GM23248 (cell line): ENCODE results near the gene DOK4. TPM values are rescaled to one million over a fixed set of nuclear protein-coding genes. Genes with fewer than 3 reads are reported as not detected.

Experiments
- DNase-seq: peaks from one replicate; pipeline ENCODE4 v3.0.0-alpha.2; 2015
- H2AFZ ChIP-seq: fragments of 200-600 bp; sonication (generic); 2 replicates; pipeline ENCODE4 v1.6.1; 2016; ENCODE audit warnings: antibody characterized with exemption
- H3F3A ChIP-seq: fragments of 200-600 bp; sonication (generic); 2 replicates; pipeline ENCODE4 v1.6.1; 2016; ENCODE audit warnings: mild to moderate bottlenecking, antibody characterized with exemption, mixed run types; ENCODE audit not compliant: insufficient read depth
- H3K27ac ChIP-seq: fragments of 200-600 bp; sonication (generic); 2 replicates; pipeline ENCODE4 v1.5.1; 2016; ENCODE audit warnings: mild to moderate bottlenecking
- H3K27me3 ChIP-seq: fragments of 200-600 bp; sonication (generic); replicated peaks from 2 replicates; pipeline ENCODE4 v1.6.1; 2016; ENCODE audit warnings: mild to moderate bottlenecking; ENCODE audit not compliant: insufficient read depth
- H3K36me3 ChIP-seq: fragments of 200-600 bp; sonication (generic); 2 replicates; pipeline ENCODE4 v1.6.1; 2016; ENCODE audit warnings: low read depth, mild to moderate bottlenecking
- H3K4me1 ChIP-seq: fragments of 200-600 bp; sonication (generic); 2 replicates; pipeline ENCODE4 v1.6.1; 2016; ENCODE audit warnings: mild to moderate bottlenecking; ENCODE audit not compliant: insufficient read depth
- H3K4me2 ChIP-seq: fragments of 200-600 bp; sonication (generic); one replicate; pipeline ENCODE4 v1.6.1; 2016; ENCODE audit warnings: mild to moderate bottlenecking; ENCODE audit not compliant: unreplicated experiment
- H3K4me3 ChIP-seq: fragments of 200-600 bp; sonication (generic); 2 replicates; pipeline ENCODE4 v1.5.1; 2016; ENCODE audit warnings: mild to moderate bottlenecking
- H3K79me2 ChIP-seq: fragments of 200-600 bp; sonication (generic); 2 replicates; pipeline ENCODE4 v1.6.1; 2016; ENCODE audit warnings: mild to moderate bottlenecking; ENCODE audit not compliant: insufficient read depth
- H3K9ac ChIP-seq: fragments of 200-600 bp; sonication (generic); 2 replicates; pipeline ENCODE4 v1.6.1; 2016; ENCODE audit warnings: mild to moderate bottlenecking
- H3K9me2 ChIP-seq: fragments of 200-600 bp; sonication (generic); 2 replicates; pipeline ENCODE4 v1.6.1; 2016; ENCODE audit warnings: mixed run types, mild to moderate bottlenecking, moderate library complexity; ENCODE audit not compliant: insufficient read depth
- H3K9me3 ChIP-seq: fragments of 200-600 bp; sonication (generic); one replicate; pipeline ENCODE4 v1.6.1; 2017; ENCODE audit warnings: low read depth
- H4K20me1 ChIP-seq: fragments of 200-600 bp; sonication (generic); 2 replicates; pipeline ENCODE4 v1.6.0; 2016; ENCODE audit not compliant: insufficient read depth
- EZH2 ChIP-seq: fragments of 200-600 bp; sonication (generic); IDR thresholded peaks from 2 replicates; pipeline ENCODE4 v1.6.1; 2018; ENCODE audit warnings: antibody characterized with exemption, mild to moderate bottlenecking; ENCODE audit not compliant: insufficient read depth, poor library complexity, severe bottlenecking
- EZH2phosphoT487 ChIP-seq: fragments of 200-600 bp; sonication (generic); IDR thresholded peaks from 2 replicates; pipeline ENCODE4 v1.6.1; 2018; ENCODE audit warnings: antibody characterized with exemption, moderate library complexity, mild to moderate bottlenecking, low read depth; ENCODE audit not compliant: insufficient read depth
- WGBS, 2 experiments: methylation state at CpG; one replicate each; pipeline ENCODE4 v1.1.6; 2015 to 2017; ENCODE audit warnings: low lambda C conversion rate in 2 of 2, low coverage in 1 of 2; ENCODE audit errors: missing lambda C conversion rate in 2 of 2; 5-methylcytosine and 5-hydroxymethylcytosine counted together
- in situ Hi-C: fragments of 300-500 bp; cut with MboI; formaldehyde crosslinking; loops from 2 replicates; pipeline ENCODE4 v1.15.0; 2020
- polyA plus RNA-seq: library from polyadenylated mRNA; unstranded; fragments of >200 nt; fragmentation: Nextera tagmentation; extraction: Ambion mirVana; gene quantifications from 2 replicates; pipeline ENCODE4 v1.2.1, GENCODE V29; 2016
- total RNA-seq: library from RNA; depleted of rRNA; stranded (reverse); fragments of >200 nt; shearing (Covaris generic); gene quantifications from 2 replicates; pipeline ENCODE4 v1.2.3, GENCODE V29; 2014

Gene DOK4
- total and polyA plus RNA-seq, 2 experiments from 2014 or later = 44.6 to 60.5 TPM

GRCh38 chr16:57528499-57529390 is 42.5 kb upstream of the DOK4 start:
- H3K9me2 ChIP-seq = no peaks in the 10 kb centered on the region
- no peaks in the 10 kb centered on the region for H3F3A ChIP-seq
- in situ Hi-C loops = no loop called here
- H3K9me3 ChIP-seq = no peaks in the 10 kb centered on the region
- no peak overlapping the region for H3K4me3 ChIP-seq
- no peak for TF ChIP-seq EZH2
- TF ChIP-seq EZH2phosphoT487 = no peak
- H3K36me3 ChIP-seq = no peaks in the 10 kb centered on the region
- H3K27ac ChIP-seq = no peak overlapping the region
- no peaks in the 10 kb centered on the region for H3K79me2 ChIP-seq
- 89 to 94% methylated on average over 93 to 126 of the region's 126 CpGs for WGBS, 2 experiments
- peaks cover 9% of the 10 kb centered on the region for H3K4me1 ChIP-seq
- H3K9ac ChIP-seq = no peak overlapping the region
- H4K20me1 ChIP-seq = no peaks in the 10 kb centered on the region
- H3K4me2 ChIP-seq = no peak overlapping the region
- no peaks in the 10 kb centered on the region for H3K27me3 ChIP-seq
- no peak for DNase-seq
- H2AFZ ChIP-seq = no peak overlapping the region

- no peaks in the 10 kb centered on the region for H3K9me2 ChIP-seq
- no peak for TF ChIP-seq EZH2
- no peak for TF ChIP-seq EZH2phosphoT487
- no peak overlapping the region for H2AFZ ChIP-seq
- H3K4me2 ChIP-seq = no peak overlapping the region
- no peaks in the 10 kb centered on the region for H3K9me3 ChIP-seq
- no peaks in the 10 kb centered on the region for H4K20me1 ChIP-seq
- H3K79me2 ChIP-seq = no peaks in the 10 kb centered on the region
- no peak overlapping the region for H3K4me3 ChIP-seq
- no peaks in the 10 kb centered on the region for H3K27me3 ChIP-seq
- 92 to 93% methylated on average over 19 of the region's 19 CpGs for WGBS, 2 experiments
- H3K9ac ChIP-seq = no peak overlapping the region
- peaks cover 7% of the 10 kb centered on the region for H3K4me1 ChIP-seq
- no peak overlapping the region for H3K27ac ChIP-seq
- DNase-seq = no peak
- H3F3A ChIP-seq = no peaks in the 10 kb centered on the region
- in situ Hi-C loops = no loop called here
- no peaks in the 10 kb centered on the region for H3K36me3 ChIP-seq
These were observed 41.5 kb upstream of the DOK4 start for GRCh38 chr16:57527610-57528360.

- no peak for DNase-seq
- peaks cover 5% of the 10 kb centered on the region for H3K4me1 ChIP-seq
- no peak for TF ChIP-seq EZH2
- TF ChIP-seq EZH2phosphoT487 = no peak
- H3K4me2 ChIP-seq = no peak overlapping the region
- H3K27me3 ChIP-seq = no peaks in the 10 kb centered on the region
- in situ Hi-C loops = no loop called here
- WGBS, 2 experiments = 93 to 95% methylated on average over 4 of the region's 4 CpGs
- H2AFZ ChIP-seq = no peak overlapping the region
- H3K9me3 ChIP-seq = no peaks in the 10 kb centered on the region
- no peaks in the 10 kb centered on the region for H4K20me1 ChIP-seq
- no peaks in the 10 kb centered on the region for H3K79me2 ChIP-seq
- H3K4me3 ChIP-seq = no peak overlapping the region
- no peaks in the 10 kb centered on the region for H3F3A ChIP-seq
- no peaks in the 10 kb centered on the region for H3K36me3 ChIP-seq
- no peak overlapping the region for H3K27ac ChIP-seq
- no peak overlapping the region for H3K9ac ChIP-seq
- H3K9me2 ChIP-seq = no peaks in the 10 kb centered on the region
These were observed 40.7 kb upstream of the DOK4 start for GRCh38 chr16:57527027-57527426.

GRCh38 chr16:57526498-57526897 is 40.2 kb upstream of the DOK4 start:
- no peak overlapping the region for H3K4me2 ChIP-seq
- H3K9ac ChIP-seq = no peak overlapping the region
- no peaks in the 10 kb centered on the region for H3F3A ChIP-seq
- H2AFZ ChIP-seq = no peak overlapping the region
- TF ChIP-seq EZH2phosphoT487 (no peak), EZH2 (no peak)
- no peaks in the 10 kb centered on the region for H3K9me2 ChIP-seq
- no peaks in the 10 kb centered on the region for H3K27me3 ChIP-seq
- WGBS, 2 experiments = 82 to 84% methylated on average over 6 of the region's 6 CpGs
- H3K4me1 ChIP-seq = peaks cover 5% of the 10 kb centered on the region
- no peaks in the 10 kb centered on the region for H3K9me3 ChIP-seq
- H3K4me3 ChIP-seq = no peak overlapping the region
- in situ Hi-C loops = no loop called here
- H3K27ac ChIP-seq = no peak overlapping the region
- no peaks in the 10 kb centered on the region for H3K79me2 ChIP-seq
- DNase-seq = no peak
- no peaks in the 10 kb centered on the region for H3K36me3 ChIP-seq
- no peaks in the 10 kb centered on the region for H4K20me1 ChIP-seq
